ENCODE measurements around the gene CFAP210. TPM values are rescaled to one million over a fixed set of nuclear protein-coding genes. Genes with fewer than 3 reads are reported as not detected.

CFAP210 gene
- total and polyA plus RNA-seq, 11 donors: 0.11 TPM; not detected in 10

DNA sequence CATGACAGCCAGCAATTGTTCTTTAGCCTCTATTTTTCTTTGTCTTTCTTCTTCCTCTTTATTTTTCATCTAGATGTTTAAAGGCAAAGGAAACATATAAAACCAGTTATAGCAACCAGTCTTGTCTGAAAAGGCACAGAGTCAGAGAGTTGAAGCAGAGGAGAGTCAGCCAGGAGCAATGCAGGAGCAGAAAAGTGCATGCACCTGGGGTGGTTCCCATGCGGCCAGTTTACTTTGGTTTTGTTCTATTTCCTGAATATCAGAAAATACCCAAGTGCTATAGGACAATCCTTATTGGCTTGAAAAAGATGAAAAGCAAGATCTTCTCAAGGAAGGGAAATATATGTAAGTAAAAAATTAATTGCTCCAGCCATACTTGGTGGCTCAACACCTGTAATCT lies 44.9 kb downstream of the CFAP210 start:
- H3K36me3 ChIP-seq: no peaks in the 10 kb centered on the region
- no peak for DNase-seq
- H3K4me1 ChIP-seq: no peaks in the 10 kb centered on the region
- no peak for ATAC-seq
- H3K4me3 ChIP-seq: no peak overlapping the region
- WGBS, 4 donors: 70 to 83% (median 78%) methylated on average over 1 of the region's 1 CpG
- H3K27ac ChIP-seq: no peak overlapping the region
- intact Hi-C loops (cut with DNase I): no loop called here
- H3K27me3 ChIP-seq: peaks cover 0 to 9% (median 0%) of the 10 kb centered on the region in 9 donors
- H3K9me3 ChIP-seq: no peaks in the 10 kb centered on the region
- TF ChIP-seq, protein P1, sequence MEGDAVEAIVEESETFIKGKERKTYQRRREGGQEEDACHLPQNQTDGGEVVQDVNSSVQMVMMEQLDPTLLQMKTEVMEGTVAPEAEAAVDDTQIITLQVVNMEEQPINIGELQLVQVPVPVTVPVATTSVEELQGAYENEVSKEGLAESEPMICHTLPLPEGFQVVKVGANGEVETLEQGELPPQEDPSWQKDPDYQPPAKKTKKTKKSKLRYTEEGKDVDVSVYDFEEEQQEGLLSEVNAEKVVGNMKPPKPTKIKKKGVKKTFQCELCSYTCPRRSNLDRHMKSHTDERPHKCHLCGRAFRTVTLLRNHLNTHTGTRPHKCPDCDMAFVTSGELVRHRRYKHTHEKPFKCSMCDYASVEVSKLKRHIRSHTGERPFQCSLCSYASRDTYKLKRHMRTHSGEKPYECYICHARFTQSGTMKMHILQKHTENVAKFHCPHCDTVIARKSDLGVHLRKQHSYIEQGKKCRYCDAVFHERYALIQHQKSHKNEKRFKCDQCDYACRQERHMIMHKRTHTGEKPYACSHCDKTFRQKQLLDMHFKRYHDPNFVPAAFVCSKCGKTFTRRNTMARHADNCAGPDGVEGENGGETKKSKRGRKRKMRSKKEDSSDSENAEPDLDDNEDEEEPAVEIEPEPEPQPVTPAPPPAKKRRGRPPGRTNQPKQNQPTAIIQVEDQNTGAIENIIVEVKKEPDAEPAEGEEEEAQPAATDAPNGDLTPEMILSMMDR (IDR thresholded peaks at IDR 0.05): no peak
- no peak for TF ChIP-seq POLR2A (IDR thresholded peaks at IDR 0.05)

DNA sequence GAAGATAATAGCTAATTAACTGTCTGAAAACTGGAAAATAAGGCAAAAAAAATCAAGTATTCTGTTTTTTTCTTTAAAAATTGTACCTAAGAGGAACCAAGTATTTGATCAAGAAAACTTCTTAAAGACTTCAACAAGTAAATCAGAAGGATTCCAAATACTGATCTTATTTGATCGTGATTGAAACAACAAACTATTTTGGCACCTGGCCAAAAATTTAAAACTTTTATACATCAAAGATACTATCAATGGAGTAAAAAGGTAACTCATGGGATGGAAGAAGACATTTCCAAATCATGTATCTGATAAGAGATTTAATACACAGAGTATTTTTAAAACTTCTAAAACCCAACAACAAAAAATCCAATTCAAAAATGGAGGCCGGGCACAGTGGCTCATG lies 46.7 kb downstream of the CFAP210 start:
- H3K27me3 ChIP-seq: peaks cover 0 to 6% (median 0%) of the 10 kb centered on the region in 9 donors
- no peak overlapping the region for H3K4me3 ChIP-seq
- TF ChIP-seq, protein P1 (IDR thresholded peaks at IDR 0.05): no peak
- no peak for TF ChIP-seq POLR2A (IDR thresholded peaks at IDR 0.05)
- H3K27ac ChIP-seq: no peak overlapping the region
- 88 to 93% (median 91%) methylated on average over 2 of the region's 2 CpGs for WGBS, 4 donors
- no peaks in the 10 kb centered on the region for H3K4me1 ChIP-seq
- no peaks in the 10 kb centered on the region for H3K9me3 ChIP-seq
- intact Hi-C loops (cut with DNase I): no loop called here
- ATAC-seq (no peak), DNase-seq (no peak)
- no peaks in the 10 kb centered on the region for H3K36me3 ChIP-seq

DNA sequence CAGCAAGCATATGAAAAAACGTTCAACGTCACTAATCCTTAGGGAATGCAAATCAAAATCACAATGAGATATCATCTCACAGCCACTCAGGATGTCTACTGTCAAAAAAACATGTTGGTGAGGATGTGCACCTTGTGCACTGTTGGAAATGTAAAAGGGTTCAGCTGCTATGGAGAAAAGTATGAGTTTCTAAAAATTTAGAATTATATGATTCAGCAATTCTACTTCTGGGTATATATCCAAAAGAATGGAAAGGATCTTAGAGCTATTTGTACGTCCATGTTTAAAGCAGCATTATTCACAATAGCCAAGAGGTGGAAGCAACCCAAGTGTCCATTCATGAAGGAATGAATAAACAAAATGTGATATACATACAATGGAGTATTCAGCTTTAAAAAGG lies 50.0 kb downstream of the CFAP210 start:
- intact Hi-C loops (cut with DNase I): no loop called here
- Histone ChIP-seq H3K9me3 (no peaks in the 10 kb centered on the region), H3K27me3 (no peaks in the 10 kb centered on the region), H3K36me3 (peaks cover 0 to 23% (median 5%) of the 10 kb centered on the region in 9 donors), H3K4me1 (no peaks in the 10 kb centered on the region), H3K4me3 (no peak overlapping the region), H3K27ac (no peak overlapping the region)
- DNase-seq (no peak), ATAC-seq (no peak)
- 30 to 48% (median 41%) methylated on average over 3 of the region's 3 CpGs for WGBS, 4 donors
- TF ChIP-seq, protein P1 (IDR thresholded peaks at IDR 0.05): no peak
- TF ChIP-seq POLR2A (IDR thresholded peaks at IDR 0.05): no peak

DNA sequence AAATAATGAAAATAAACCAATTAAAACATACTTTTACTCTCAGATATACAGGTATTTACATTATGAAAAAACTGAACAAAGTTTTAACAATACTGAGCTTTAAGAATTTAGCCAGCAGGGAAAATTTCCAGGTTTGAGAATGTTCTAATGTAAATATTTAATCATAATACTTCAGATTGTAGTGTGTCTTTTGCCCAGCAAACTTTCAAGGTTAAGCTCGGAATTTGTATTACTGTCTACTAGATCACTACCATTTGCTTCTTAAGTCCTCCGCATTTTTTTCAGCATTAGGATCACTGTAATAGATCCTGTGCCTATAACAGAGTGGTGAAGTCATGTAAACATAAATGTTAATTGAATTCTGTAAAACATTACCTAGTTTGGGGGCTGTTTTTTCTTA lies 52.7 kb downstream of the CFAP210 start:
- Histone ChIP-seq H3K36me3 (peaks cover 0 to 49% (median 31%) of the 10 kb centered on the region in 9 donors), H3K27ac (no peak overlapping the region), H3K27me3 (no peaks in the 10 kb centered on the region), H3K4me1 (no peaks in the 10 kb centered on the region), H3K4me3 (no peak overlapping the region), H3K9me3 (no peaks in the 10 kb centered on the region)
- ATAC-seq (no peak), DNase-seq (no peak)
- no peak for TF ChIP-seq POLR2A (IDR thresholded peaks at IDR 0.05)
- TF ChIP-seq, protein P1 (IDR thresholded peaks at IDR 0.05): no peak
- intact Hi-C loops (cut with DNase I): no loop called here
- WGBS, 4 donors: 98 to 99% (median 98%) methylated on average over 2 of the region's 2 CpGs

Data from heart left ventricle (tissue), 16 donors.